ENCODE measurements around the gene MRPL55.

MRPL55 gene

DNA sequence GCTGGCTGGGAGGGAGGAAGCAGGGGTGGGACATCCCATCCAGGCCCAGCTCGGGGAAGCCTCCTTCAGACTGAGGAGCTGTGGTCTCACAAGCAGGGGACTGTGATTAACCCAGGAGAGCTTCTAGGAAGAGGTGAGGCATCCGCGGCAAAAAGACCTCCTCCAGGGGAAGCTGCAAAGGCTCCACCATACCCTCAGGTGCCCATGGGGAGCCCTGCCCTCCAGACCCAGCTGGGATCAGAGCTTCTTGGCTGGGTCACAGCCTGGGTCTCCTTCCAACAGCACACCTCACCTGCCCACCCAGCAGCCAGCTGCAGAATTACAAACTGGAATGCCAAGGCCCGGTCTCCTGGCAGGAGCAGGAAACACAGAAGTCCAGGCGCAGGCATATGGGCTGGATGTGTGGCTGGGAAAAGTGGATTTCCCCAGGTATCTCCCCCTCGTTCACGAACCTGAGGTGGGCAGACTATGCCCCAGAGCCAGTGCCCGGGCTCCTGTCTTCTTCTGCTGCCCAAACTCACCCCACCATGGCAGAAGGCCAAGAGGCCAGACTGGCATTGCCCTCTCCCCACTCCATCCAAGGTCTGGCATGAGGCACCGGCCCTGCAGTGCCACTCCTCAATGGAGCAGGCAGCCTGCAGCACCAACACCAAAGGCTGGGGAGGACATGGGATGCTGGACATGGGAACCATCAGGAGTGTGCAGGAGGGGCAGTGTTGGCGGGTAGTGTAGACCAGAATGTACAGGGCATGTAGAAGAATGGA is 42.0 kb downstream of the MRPL55 start:
- no peak for DNase-seq

DNA sequence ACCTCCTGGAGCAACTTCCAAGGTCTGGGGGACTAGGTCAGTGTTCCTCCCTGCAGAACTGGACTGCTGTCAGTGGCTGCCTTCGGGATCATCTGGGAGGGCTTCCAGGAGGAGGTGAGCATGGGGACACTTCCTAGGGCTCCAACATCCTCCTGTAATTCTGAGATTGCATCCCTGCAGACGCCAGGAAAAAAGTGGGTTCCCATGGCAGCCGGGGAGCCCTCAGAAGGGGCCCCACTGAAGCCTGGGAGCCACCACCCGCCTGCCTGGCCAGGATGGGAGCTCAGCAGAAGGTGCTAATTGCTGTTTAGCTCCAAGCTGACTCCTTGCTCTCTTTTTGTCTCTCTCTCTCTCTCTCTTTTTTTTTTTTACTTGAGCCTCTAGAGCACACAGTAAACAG is 42.7 kb downstream of the MRPL55 start:
- DNase-seq: no peak

GRCh38 chr1:228065543-228066347 is 43.4 kb downstream of the MRPL55 start:
- no peak for DNase-seq

- DNase-seq: no peak
Measured at GRCh38 chr1:228064741-228065542, 44.2 kb downstream of the MRPL55 start.

GRCh38 chr1:228064296-228064695 is 44.8 kb downstream of the MRPL55 start:
- no peak for DNase-seq

- no peak for DNase-seq
Measured at GRCh38 chr1:228063251-228064191, 45.6 kb downstream of the MRPL55 start.

DNA sequence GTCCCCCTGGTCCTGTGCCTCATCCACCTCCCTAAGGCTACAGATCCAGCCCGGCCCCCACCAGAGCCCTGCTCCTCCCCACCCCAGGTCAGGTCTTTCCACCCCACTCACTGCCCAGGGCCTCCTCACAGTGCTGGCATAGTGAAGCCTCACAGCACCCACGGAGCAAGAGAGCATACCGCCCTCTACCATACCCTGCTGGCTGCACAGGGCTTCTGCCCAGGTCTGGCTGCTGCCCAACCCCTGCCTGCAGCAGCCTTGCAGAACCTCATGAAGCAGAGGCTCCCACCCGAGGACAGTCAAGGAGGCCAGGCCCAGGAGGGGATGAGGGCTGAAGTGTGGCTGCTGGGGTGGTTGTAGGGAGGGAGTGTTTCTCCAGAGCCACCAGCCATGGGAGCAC is 46.3 kb downstream of the MRPL55 start:
- DNase-seq: no peak

DNA sequence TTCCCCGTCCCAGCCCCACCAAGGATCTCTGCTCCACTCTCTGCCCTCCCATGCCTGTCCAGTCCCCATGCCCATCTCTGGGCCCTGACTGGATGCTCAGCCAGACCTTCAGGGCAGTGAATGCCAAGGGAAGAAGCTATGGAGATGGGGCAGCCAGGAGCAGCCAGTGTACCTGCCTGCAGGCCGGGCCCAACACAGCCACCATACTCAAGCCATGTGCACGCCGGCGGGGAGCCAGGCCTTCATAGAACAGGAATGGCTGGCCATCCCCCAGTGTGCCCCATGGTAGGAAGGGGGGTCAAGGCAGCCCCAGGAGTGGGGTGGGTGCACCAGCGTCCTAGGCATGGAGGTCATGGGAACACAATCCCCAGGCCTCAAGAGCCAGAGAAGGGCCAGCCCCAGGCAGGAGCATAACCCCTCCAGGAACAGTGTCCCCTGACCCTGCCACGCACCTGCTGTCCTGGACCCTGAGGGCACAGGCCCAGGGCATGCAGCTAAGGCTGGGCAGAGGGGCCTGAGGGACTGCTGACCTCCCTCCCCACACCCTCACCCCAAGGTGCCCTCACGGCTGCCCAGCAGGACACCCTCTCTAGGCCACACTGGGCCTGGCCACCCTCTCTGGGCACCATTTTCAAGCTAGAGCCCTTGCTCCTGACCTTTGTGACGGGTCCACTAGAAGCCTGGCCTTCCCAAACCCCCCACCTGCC is 46.9 kb downstream of the MRPL55 start:
- no peak for DNase-seq

- no peak for DNase-seq
Measured at GRCh38 chr1:228061411-228062084, 47.6 kb downstream of the MRPL55 start.

- DNase-seq: no peak
Measured at GRCh38 chr1:228060458-228061190, 48.5 kb downstream of the MRPL55 start.

GRCh38 chr1:228059634-228060457 is 49.3 kb downstream of the MRPL55 start:
- no peak for DNase-seq

GRCh38 chr1:228058949-228059633 is 50.0 kb downstream of the MRPL55 start:
- no peak for DNase-seq

DNA sequence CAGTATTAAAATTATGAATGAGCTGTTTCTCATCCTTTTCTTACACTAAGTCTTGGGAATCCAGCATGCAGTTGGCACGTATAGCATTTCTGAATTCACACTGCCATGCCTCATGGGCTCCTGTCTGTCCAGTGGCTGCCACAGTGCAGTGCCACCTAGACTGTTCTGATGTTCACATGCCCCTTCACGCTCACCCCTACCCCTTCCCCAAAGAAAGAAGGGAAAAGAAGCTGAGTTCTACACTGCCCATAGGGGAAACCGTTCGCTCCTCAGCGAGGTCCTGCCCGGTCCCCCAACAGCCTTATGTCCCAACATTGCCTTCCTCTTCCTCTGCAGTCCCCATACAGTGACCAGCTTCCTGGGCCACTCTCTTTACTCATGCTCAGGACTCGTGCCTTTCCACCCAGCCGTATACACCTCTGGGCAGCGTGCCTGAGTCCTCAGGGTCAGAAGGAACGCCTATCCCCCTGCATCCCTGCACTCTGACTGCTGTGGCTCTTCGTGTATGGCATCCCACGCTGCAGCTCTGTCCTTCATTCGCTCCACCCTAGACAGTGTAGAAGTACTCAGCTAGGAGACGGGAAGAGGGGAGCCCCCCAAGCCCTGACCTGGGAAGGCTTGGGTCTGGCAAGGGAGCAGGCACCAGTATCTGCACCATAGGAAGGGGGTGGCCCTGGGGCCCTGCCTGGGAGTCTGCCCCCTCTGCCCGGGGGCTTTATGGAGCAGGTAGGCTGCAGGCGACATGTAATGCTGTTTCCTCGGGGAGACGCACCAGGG is 50.7 kb downstream of the MRPL55 start:
- DNase-seq: no peak

All from hippocampal formation (tissue), 2 donors.